ENCODE data around the gene PPM1L. TPM values are rescaled to one million over a fixed set of nuclear protein-coding genes. Genes with fewer than 3 reads are reported as not detected.
A peak's percentile ranks its signal among the peaks of the same experiment; 100 is the strongest.

Gene PPM1L
- total RNA-seq, 1 experiment from 2014 or later, result 7.3 TPM

DNA sequence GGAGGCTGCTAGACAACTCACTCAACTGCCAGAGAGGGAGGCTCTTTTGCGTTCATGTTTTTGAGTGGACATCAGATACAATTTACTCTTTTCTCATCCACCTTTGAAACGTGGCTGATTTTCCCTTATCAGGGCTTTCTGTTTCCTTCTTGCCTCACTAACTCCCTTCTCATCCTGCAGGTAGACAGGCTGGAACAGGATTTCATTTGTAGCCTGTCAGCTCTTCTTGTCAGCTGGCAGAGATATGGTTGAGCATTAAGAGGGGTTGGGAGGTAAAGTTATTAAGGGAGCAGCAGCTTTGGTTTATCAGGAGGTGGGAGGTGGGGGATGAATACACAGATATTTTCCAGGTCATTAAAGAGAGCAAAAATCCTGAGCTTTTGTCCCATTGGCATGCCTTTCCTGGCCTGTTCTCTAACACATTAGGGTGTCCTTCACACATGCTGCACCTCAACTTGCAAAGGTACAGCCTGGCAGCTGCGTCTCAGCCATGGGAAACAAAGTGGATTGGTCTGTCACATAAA, 73.5 kb downstream of the PPM1L start:
- Histone ChIP-seq H3K9ac (ENCODE audit: extremely low read depth, insufficient read length, low read length) (no peak overlapping the region), H2BK5ac (ENCODE audit: insufficient read length, low read length) (no peak overlapping the region), H3K14ac (ENCODE audit: insufficient read depth, low read length) (no peak overlapping the region), H4K5ac (ENCODE audit: insufficient read length, low read depth, low read length) (no peak overlapping the region), H3K4me1 (ENCODE audit: insufficient read depth, low read length) (no peaks in the 10 kb centered on the region; the same call in 1 of the 2 replicates), H2AFZ (ENCODE audit: low read length) (no peak overlapping the region), H2AK5ac (ENCODE audit: insufficient read length, low read length) (no peak overlapping the region), H3K9me3 (ENCODE audit: control insufficient read depth, low read depth, low read length) (no peaks in the 10 kb centered on the region), H2BK20ac (ENCODE audit: low read depth, low read length, poor library complexity, severe bottlenecking) (no peak overlapping the region), H3K4me2 (ENCODE audit: insufficient read depth, insufficient read length, low read length) (no peak overlapping the region), H2BK15ac (ENCODE audit: low read depth, low read length) (no peak overlapping the region), H3K79me1 (ENCODE audit: insufficient read depth, low read depth, low read length, poor library complexity, severe bottlenecking) (no peaks in the 10 kb centered on the region), H2BK12ac (ENCODE audit: insufficient read length, low read depth, low read length) (no peak overlapping the region), H3K18ac (ENCODE audit: insufficient read length, low read depth, low read length) (no peak overlapping the region), H3K27me3 (ENCODE audit: insufficient read depth, low read length) (no peaks in the 10 kb centered on the region), H3K27ac (ENCODE audit: insufficient read length, low read depth, low read length) (no peak overlapping the region), H4K8ac (replicated peaks; ENCODE audit: insufficient read length, low read depth, low read length) (no peak overlapping the region), H3K23me2 (ENCODE audit: insufficient read length, low read depth, low read length, poor library complexity, severe bottlenecking) (no peaks in the 10 kb centered on the region), H3K79me2 (ENCODE audit: insufficient read depth, low read length) (no peaks in the 10 kb centered on the region), H3K23ac (ENCODE audit: insufficient read length, low read depth, low read length) (no peak overlapping the region), H4K91ac (ENCODE audit: insufficient read length, low read depth, low read length) (no peak overlapping the region), H4K20me1 (ENCODE audit: control insufficient read depth, insufficient read depth, insufficient read length) (no peaks in the 10 kb centered on the region), H2BK120ac (ENCODE audit: low read depth, low read length, poor library complexity, severe bottlenecking) (no peak overlapping the region), H3K4ac (ENCODE audit: low read depth, low read length) (no peak overlapping the region), H3K56ac (ENCODE audit: insufficient read length, low read depth, low read length) (no peak overlapping the region), H3T11ph (ENCODE audit: low read length) (no peak overlapping the region)
- H3K9me3 Mint-ChIP-seq, result peaks cover 5 to 7% of the 10 kb centered on the region in 2 experiments; a peak in 4 of 5 replicates
- no peaks in the 10 kb centered on the region for H3K27me3 Mint-ChIP-seq (ENCODE audit: low read depth)
- DNase-seq, result no peak
- H3K4me3 Mint-ChIP-seq, result no peak overlapping the region
- TF ChIP-seq, protein P1, sequence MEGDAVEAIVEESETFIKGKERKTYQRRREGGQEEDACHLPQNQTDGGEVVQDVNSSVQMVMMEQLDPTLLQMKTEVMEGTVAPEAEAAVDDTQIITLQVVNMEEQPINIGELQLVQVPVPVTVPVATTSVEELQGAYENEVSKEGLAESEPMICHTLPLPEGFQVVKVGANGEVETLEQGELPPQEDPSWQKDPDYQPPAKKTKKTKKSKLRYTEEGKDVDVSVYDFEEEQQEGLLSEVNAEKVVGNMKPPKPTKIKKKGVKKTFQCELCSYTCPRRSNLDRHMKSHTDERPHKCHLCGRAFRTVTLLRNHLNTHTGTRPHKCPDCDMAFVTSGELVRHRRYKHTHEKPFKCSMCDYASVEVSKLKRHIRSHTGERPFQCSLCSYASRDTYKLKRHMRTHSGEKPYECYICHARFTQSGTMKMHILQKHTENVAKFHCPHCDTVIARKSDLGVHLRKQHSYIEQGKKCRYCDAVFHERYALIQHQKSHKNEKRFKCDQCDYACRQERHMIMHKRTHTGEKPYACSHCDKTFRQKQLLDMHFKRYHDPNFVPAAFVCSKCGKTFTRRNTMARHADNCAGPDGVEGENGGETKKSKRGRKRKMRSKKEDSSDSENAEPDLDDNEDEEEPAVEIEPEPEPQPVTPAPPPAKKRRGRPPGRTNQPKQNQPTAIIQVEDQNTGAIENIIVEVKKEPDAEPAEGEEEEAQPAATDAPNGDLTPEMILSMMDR (conservative IDR thresholded peaks at IDR 0.05), result no peak
- 0 out of 7 replicates have a peak overlapping the region, but pooled peaks of 1 of the 3 experiments have one; percentile 8 for H3K27ac Mint-ChIP-seq
- no CpG with 5 or more reads among the region's 3 CpGs for WGBS (ENCODE audit: extremely low coverage, insufficient read length, low lambda C conversion rate)
- H3K4me1 Mint-ChIP-seq, result peaks cover 6 to 21% of the 10 kb centered on the region in 2 experiments
- peaks cover 0 to 4% (median 0%) of the 10 kb centered on the region in 3 experiments; a peak in 1 of 7 replicates for H3K36me3 Mint-ChIP-seq (ENCODE audit: insufficient read depth in 1 of 3, low read depth in 3 of 3)
